Measurements from ENCODE around the gene LSS. TPM values are rescaled to one million over a fixed set of nuclear protein-coding genes. Genes with fewer than 3 reads are reported as not detected.
"Not testable (repeated sequence)": the region's sequence is repeated elsewhere in the genome, so short reads cannot be mapped to it uniquely, and the experiment has no call there.

The LSS gene
- total RNA-seq, 1 donor from 2014 or later = 43.7 TPM

- TF ChIP-seq CTCF (IDR thresholded peaks at IDR 0.05; ENCODE audit: insufficient read depth, low read length, severe bottlenecking) = no peak
- no peaks in the 10 kb centered on the region for H3K27me3 ChIP-seq (ENCODE audit: control insufficient read depth, insufficient read depth, low read length)
- DNase-seq (ENCODE audit: low read depth) (no peak), FAIRE-seq (no peak)
- H3K4me3 ChIP-seq (ENCODE audit: low read depth, low read length) = no peak overlapping the region
- peaks cover 24% of the 10 kb centered on the region for H3K36me3 ChIP-seq (ENCODE audit: control insufficient read depth, insufficient read depth, low read length)
These were observed 25.4 kb downstream of the LSS start for GRCh38 chr21:46203203-46203600.

- no peak for TF ChIP-seq CTCF (IDR thresholded peaks at IDR 0.05; ENCODE audit: insufficient read depth, low read length, severe bottlenecking)
- DNase-seq (ENCODE audit: low read depth) (no peak), FAIRE-seq (no peak)
- peaks cover 20% of the 10 kb centered on the region for H3K36me3 ChIP-seq (ENCODE audit: control insufficient read depth, insufficient read depth, low read length)
- no peaks in the 10 kb centered on the region for H3K27me3 ChIP-seq (ENCODE audit: control insufficient read depth, insufficient read depth, low read length)
- H3K4me3 ChIP-seq (ENCODE audit: low read depth, low read length) = no peak overlapping the region
These were observed 25.9 kb downstream of the LSS start for GRCh38 chr21:46202592-46203202.

GRCh38 chr21:46200877-46201803 lies 27.4 kb downstream of the LSS start:
- not testable (repeated sequence) for FAIRE-seq; H3K27me3 ChIP-seq (ENCODE audit: control insufficient read depth, insufficient read depth, low read length); DNase-seq (ENCODE audit: low read depth); H3K4me3 ChIP-seq (ENCODE audit: low read depth, low read length)
- H3K36me3 ChIP-seq (ENCODE audit: control insufficient read depth, insufficient read depth, low read length) = peaks cover 17% of the 10 kb centered on the region

- Histone ChIP-seq H3K4me3 (ENCODE audit: low read depth, low read length) (no peak overlapping the region), H3K36me3 (ENCODE audit: control insufficient read depth, insufficient read depth, low read length) (peaks cover 20% of the 10 kb centered on the region), H3K27me3 (ENCODE audit: control insufficient read depth, insufficient read depth, low read length) (no peaks in the 10 kb centered on the region)
- no peak for DNase-seq (ENCODE audit: low read depth)
- no peak for TF ChIP-seq CTCF (IDR thresholded peaks at IDR 0.05; ENCODE audit: insufficient read depth, low read length, severe bottlenecking)
- no peak for FAIRE-seq
These were observed 28.9 kb downstream of the LSS start for GRCh38 chr21:46199436-46200373.

GRCh38 chr21:46196733-46197132 lies 31.8 kb downstream of the LSS start:
- TF ChIP-seq CTCF (IDR thresholded peaks at IDR 0.05; ENCODE audit: insufficient read depth, low read length, severe bottlenecking) = no peak
- no peak for DNase-seq (ENCODE audit: low read depth)
- no peak for FAIRE-seq
- H3K4me3 ChIP-seq (ENCODE audit: low read depth, low read length) = no peak overlapping the region
- H3K36me3 ChIP-seq (ENCODE audit: control insufficient read depth, insufficient read depth, low read length) = peaks cover 30% of the 10 kb centered on the region
- no peaks in the 10 kb centered on the region for H3K27me3 ChIP-seq (ENCODE audit: control insufficient read depth, insufficient read depth, low read length)
